OCI-LY3 (cell line): ENCODE measurements around the gene IAPP.

Experiments used
- H2AFZ ChIP-seq: fragments of 200-600, 300-600 bp; shearing (Covaris generic); 2 replicates; pipeline ENCODE4 v1.6.0; 2014; ENCODE audit warnings: antibody characterized with exemption, low read depth, low read length
- H3K27ac ChIP-seq: fragments of 200-600, 300-600 bp; sonication (generic); 2 replicates; pipeline ENCODE4 v1.5.1; 2014; ENCODE audit warnings: mild to moderate bottlenecking, low read length, moderate library complexity, mixed read lengths
- H3K27me3 ChIP-seq: fragments of 200-600, 300-600 bp; sonication (generic); 2 replicates; pipeline ENCODE4 v1.6.1; 2014; ENCODE audit warnings: low read depth, low read length, mixed read lengths
- H3K36me3 ChIP-seq: fragments of 200-600, 300-600 bp; sonication (generic); replicated peaks from 2 replicates; pipeline ENCODE3; 2014; ENCODE audit warnings: low read depth, low read length, mixed read lengths
- H3K4me1 ChIP-seq: fragments of 300-600, 200-600 bp; sonication (generic); 2 replicates; pipeline ENCODE4 v1.6.1; 2014; ENCODE audit warnings: low read length, mixed read lengths
- H3K4me2 ChIP-seq: fragments of 200-600, 300-600 bp; sonication (generic); 2 replicates; pipeline ENCODE4 v1.6.1; 2014; ENCODE audit warnings: low read length, mixed read lengths
- H3K4me3 ChIP-seq: fragments of 300-600, 200-600 bp; sonication (generic); 2 replicates; pipeline ENCODE4 v1.5.1; 2014; ENCODE audit warnings: antibody characterized with exemption, mild to moderate bottlenecking, low read length, moderate library complexity
- H3K79me2 ChIP-seq: fragments of 300-600, 200-600 bp; shearing (Covaris generic); 2 replicates; pipeline ENCODE4 v1.6.1; 2014; ENCODE audit warnings: mild to moderate bottlenecking, low read length, mixed read lengths
- H3K9ac ChIP-seq: fragments of 300-600, 200-600 bp; shearing (Covaris generic); 2 replicates; pipeline ENCODE4 v1.6.0; 2014; ENCODE audit warnings: mild to moderate bottlenecking, low read length, moderate library complexity
- H3K9me3 ChIP-seq: fragments of 200-600, 300-600 bp; shearing (Covaris generic); 2 replicates; pipeline ENCODE4 v1.6.1; 2014; ENCODE audit warnings: low read length, mixed read lengths; ENCODE audit not compliant: insufficient read depth
- H4K20me1 ChIP-seq: fragments of 200-600, 300-600 bp; sonication (generic); 2 replicates; pipeline ENCODE4 v1.6.1; 2016; ENCODE audit warnings: low read length, mixed read lengths; ENCODE audit not compliant: insufficient read depth
- CTCF ChIP-seq: fragments of 200-600, 300-600 bp; sonication (generic); IDR thresholded peaks from 2 replicates; pipeline ENCODE4 v1.5.1; 2014; ENCODE audit warnings: antibody characterized with exemption, low read length, low read depth
- EZH2phosphoT487 ChIP-seq: fragments of 200-600 bp; shearing (Covaris generic); IDR thresholded peaks from 2 replicates; pipeline ENCODE4 v1.6.1; 2018; ENCODE audit warnings: antibody characterized with exemption, mixed run types, low read depth

The IAPP gene

GRCh38 chr12:21372602-21373001 is at the start of gene IAPP:
TSS of gene IAPP (plus strand) at chr12:21372902. CDS start at chr12:21373352, 450 bp downstream.
- Histone ChIP-seq H3K4me2 (no peak within 1 kb of the TSS), H3K4me3 (no peak within 1 kb of the TSS), H4K20me1 (no peaks in the 10 kb centered on the region), H3K27ac (no peak within 1 kb of the TSS), H3K36me3 (no peaks in the 10 kb centered on the region), H3K9ac (no peak within 1 kb of the TSS), H3K9me3 (no peaks in the 10 kb centered on the region), H2AFZ (no peak within 1 kb of the TSS), H3K27me3 (no peaks in the 10 kb centered on the region), H3K4me1 (no peaks in the 10 kb centered on the region), H3K79me2 (no peaks in the 10 kb centered on the region)
- TF ChIP-seq CTCF, result no peak
- TF ChIP-seq EZH2phosphoT487, result no peak

GRCh38 chr12:21323736-21324135 is 49.0 kb upstream of the IAPP start:
- H3K27me3 ChIP-seq, result no peaks in the 10 kb centered on the region
- H3K4me1 ChIP-seq, result no peaks in the 10 kb centered on the region
- H3K9me3 ChIP-seq, result no peaks in the 10 kb centered on the region; the same call in 1 of the 2 replicates
- TF ChIP-seq CTCF (no peak), EZH2phosphoT487 (no peak)
- H3K9ac ChIP-seq, result no peak overlapping the region
- H3K4me3 ChIP-seq, result no peak overlapping the region
- no peak overlapping the region for H3K27ac ChIP-seq
- no peaks in the 10 kb centered on the region for H3K79me2 ChIP-seq
- no peaks in the 10 kb centered on the region for H4K20me1 ChIP-seq
- H3K4me2 ChIP-seq, result no peak overlapping the region
- no peaks in the 10 kb centered on the region for H3K36me3 ChIP-seq
- no peak overlapping the region for H2AFZ ChIP-seq

- no peak overlapping the region for H3K27ac ChIP-seq
Measured at GRCh38 chr12:21324551-21324950, 48.2 kb upstream of the IAPP start.

GRCh38 chr12:21328578-21328977 is 44.1 kb upstream of the IAPP start:
- Histone ChIP-seq H3K4me1 (no peaks in the 10 kb centered on the region), H3K4me3 (no peak overlapping the region), H3K9ac (no peak overlapping the region), H3K27me3 (no peaks in the 10 kb centered on the region), H3K36me3 (no peaks in the 10 kb centered on the region), H3K4me2 (no peak overlapping the region), H3K27ac (no peak overlapping the region), H3K79me2 (no peaks in the 10 kb centered on the region), H4K20me1 (no peaks in the 10 kb centered on the region), H2AFZ (no peak overlapping the region), H3K9me3 (peaks cover 5% of the 10 kb centered on the region; the same call in 1 of the 2 replicates)
- no peak for TF ChIP-seq EZH2phosphoT487
- TF ChIP-seq CTCF, result no peak

More at GRCh38 chr12:21324551-21324950, 48.2 kb upstream of the IAPP start:
- Histone ChIP-seq H3K4me2 (no peak overlapping the region), H4K20me1 (no peaks in the 10 kb centered on the region), H3K36me3 (no peaks in the 10 kb centered on the region), H3K9me3 (no peaks in the 10 kb centered on the region; the same call in 1 of the 2 replicates), H3K27me3 (no peaks in the 10 kb centered on the region), H2AFZ (no peak overlapping the region), H3K4me3 (no peak overlapping the region), H3K79me2 (no peaks in the 10 kb centered on the region), H3K9ac (no peak overlapping the region), H3K4me1 (no peaks in the 10 kb centered on the region)
- TF ChIP-seq CTCF (no peak), EZH2phosphoT487 (no peak)
